Rectal smooth muscle tissue (tissue), 1 donor: Measurements from ENCODE around the gene NAT8L.

Experiments
- H3K27ac ChIP-seq: one replicate; pipeline ENCODE4 v1.7.0; 2013; ENCODE audit warnings: low read depth, low read length, inconsistent platforms
- H3K27me3 ChIP-seq: one replicate; pipeline ENCODE4 v1.7.0; 2013; ENCODE audit warnings: low read length; ENCODE audit not compliant: control insufficient read depth, insufficient read depth
- H3K36me3 ChIP-seq: one replicate; pipeline ENCODE4 v1.7.0; 2013; ENCODE audit warnings: low read length; ENCODE audit not compliant: control insufficient read depth, insufficient read depth
- H3K4me1 ChIP-seq: one replicate; pipeline ENCODE4 v1.7.0; 2013; ENCODE audit warnings: low read length; ENCODE audit not compliant: control insufficient read depth, insufficient read depth
- H3K4me3 ChIP-seq: one replicate; pipeline ENCODE4 v1.7.0; 2013; ENCODE audit warnings: low read length
- H3K9ac ChIP-seq: one replicate; pipeline ENCODE4 v1.7.0; 2013; ENCODE audit warnings: low read length

The NAT8L gene

GRCh38 chr4:2062808-2063524, 3.8 kb downstream of the NAT8L start:
- Histone ChIP-seq H3K36me3 (no peaks in the 10 kb centered on the region), H3K4me1 (no peaks in the 10 kb centered on the region), H3K4me3 (no peak overlapping the region), H3K27ac (no peak overlapping the region), H3K9ac (no peak overlapping the region), H3K27me3 (peaks cover 15% of the 10 kb centered on the region)

- Histone ChIP-seq H3K4me1 (no peaks in the 10 kb centered on the region), H3K27ac (no peak overlapping the region), H3K27me3 (peaks cover 12% of the 10 kb centered on the region), H3K36me3 (no peaks in the 10 kb centered on the region), H3K4me3 (no peak overlapping the region), H3K9ac (no peak overlapping the region)
Observed at GRCh38 chr4:2063557-2064275, 4.6 kb downstream of the NAT8L start.

- Histone ChIP-seq H3K4me1 (no peaks in the 10 kb centered on the region), H3K36me3 (no peaks in the 10 kb centered on the region), H3K9ac (no peak overlapping the region), H3K27me3 (peaks cover 12% of the 10 kb centered on the region), H3K27ac (no peak overlapping the region), H3K4me3 (no peak overlapping the region)
Observed at GRCh38 chr4:2064276-2064991, 5.3 kb downstream of the NAT8L start.

- Histone ChIP-seq H3K9ac (no peak overlapping the region), H3K4me3 (no peak overlapping the region), H3K36me3 (no peaks in the 10 kb centered on the region), H3K27ac (no peak overlapping the region), H3K27me3 (peaks cover 10% of the 10 kb centered on the region), H3K4me1 (no peaks in the 10 kb centered on the region)
Observed at GRCh38 chr4:2065106-2065930, 6.2 kb downstream of the NAT8L start.

- Histone ChIP-seq H3K36me3 (no peaks in the 10 kb centered on the region), H3K9ac (no peak overlapping the region), H3K4me1 (no peaks in the 10 kb centered on the region), H3K27ac (no peak overlapping the region), H3K27me3 (peaks cover 9% of the 10 kb centered on the region), H3K4me3 (no peak overlapping the region)
Observed at GRCh38 chr4:2066011-2066551, 7.0 kb downstream of the NAT8L start.

- no peaks in the 10 kb centered on the region for H3K36me3 ChIP-seq
- peaks cover 7% of the 10 kb centered on the region for H3K27me3 ChIP-seq
- no peaks in the 10 kb centered on the region for H3K4me1 ChIP-seq
- no peak overlapping the region for H3K27ac ChIP-seq
- no peak overlapping the region for H3K9ac ChIP-seq
- no peak overlapping the region for H3K4me3 ChIP-seq
Observed at GRCh38 chr4:2066571-2067445, 7.7 kb downstream of the NAT8L start.

GRCh38 chr4:2067446-2068197, 8.5 kb downstream of the NAT8L start:
- Histone ChIP-seq H3K9ac (no peak overlapping the region), H3K27me3 (peaks cover 3% of the 10 kb centered on the region), H3K4me3 (no peak overlapping the region), H3K27ac (no peak overlapping the region), H3K4me1 (no peaks in the 10 kb centered on the region), H3K36me3 (no peaks in the 10 kb centered on the region)

- Histone ChIP-seq H3K27ac (no peak overlapping the region), H3K4me3 (no peak overlapping the region), H3K27me3 (peaks cover 3% of the 10 kb centered on the region), H3K36me3 (no peaks in the 10 kb centered on the region), H3K9ac (no peak overlapping the region), H3K4me1 (no peaks in the 10 kb centered on the region)
Observed at GRCh38 chr4:2068198-2068470, 9.0 kb downstream of the NAT8L start.

- Histone ChIP-seq H3K27ac (no peak overlapping the region), H3K36me3 (no peaks in the 10 kb centered on the region), H3K4me3 (no peak overlapping the region), H3K4me1 (no peaks in the 10 kb centered on the region), H3K27me3 (peaks cover 3% of the 10 kb centered on the region), H3K9ac (no peak overlapping the region)
Observed at GRCh38 chr4:2068566-2068965, 9.4 kb downstream of the NAT8L start.

DNA sequence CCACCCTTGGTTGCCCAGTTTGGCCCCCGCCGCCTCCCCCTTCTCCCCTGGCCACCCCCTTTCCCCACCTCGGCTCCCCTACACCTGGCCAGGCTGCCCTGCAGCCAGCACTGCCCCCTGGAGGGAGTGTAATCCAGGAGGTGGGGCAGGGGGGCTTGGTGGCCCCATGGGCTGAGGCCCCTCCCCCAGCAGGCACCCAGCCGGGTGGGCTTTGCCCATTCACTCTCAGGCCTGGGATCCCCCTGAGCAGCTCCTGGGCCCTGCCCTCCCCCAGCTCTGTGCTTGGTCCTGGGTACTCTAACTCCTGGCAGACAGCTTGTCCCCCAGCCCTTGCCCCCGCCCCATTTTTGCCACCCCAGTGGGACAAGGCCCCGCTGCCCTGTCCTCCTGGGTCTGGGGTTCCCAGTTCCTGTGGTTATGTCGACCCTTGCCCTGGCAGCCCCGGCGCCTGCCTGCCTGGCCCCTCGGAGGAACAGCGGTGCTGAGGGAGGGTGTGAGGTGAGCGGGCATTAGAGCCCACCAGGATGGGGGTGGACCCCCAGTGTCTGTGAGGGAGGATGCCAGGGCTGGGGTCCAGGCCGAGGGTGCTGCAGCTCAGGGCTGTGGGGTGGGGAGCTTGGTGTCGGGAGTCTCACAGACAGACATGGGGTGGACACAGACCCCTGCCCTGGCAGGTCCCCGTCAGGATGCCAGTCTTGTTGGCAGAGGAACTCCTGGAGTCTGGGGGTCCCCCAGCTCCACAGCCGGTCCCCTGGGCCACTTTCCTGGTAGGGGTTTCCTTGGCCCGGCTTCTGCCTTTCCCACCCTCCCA, 10.2 kb downstream of the NAT8L start:
- H3K9ac ChIP-seq = no peak overlapping the region
- H3K27me3 ChIP-seq = peaks cover 3% of the 10 kb centered on the region
- H3K4me3 ChIP-seq = no peak overlapping the region
- no peaks in the 10 kb centered on the region for H3K4me1 ChIP-seq
- H3K27ac ChIP-seq = no peak overlapping the region
- H3K36me3 ChIP-seq = no peaks in the 10 kb centered on the region
